HCT116 (cell line): Measurements from ENCODE around the gene BTBD9. TPM values are rescaled to one million over a fixed set of nuclear protein-coding genes. Genes with fewer than 3 reads are reported as not detected.

Experiments used
- ATAC-seq: fragments of 200-7000 bp; cut with Tn5 transposase; 2 replicates; pipeline ENCODE4 v1.9.1; 2020; ENCODE audit warnings: mild to moderate bottlenecking, moderate library complexity
- BruUV-seq: library from RNA; stranded (reverse); fragments of 400-500 nt; replicated peaks from 2 replicates; lab custom pipeline; 2021; lab: Mats Ljungman, UMichigan
- CTCF ChIA-PET: fragments of 300-600 bp; sonication (Branson Sonifier 250); formaldehyde crosslinking; loops from one replicate; lab custom pipeline; 2021; ENCODE audit warnings: antibody characterized with exemption; lab: Charles Lee
- POLR2A ChIA-PET: fragments of 300-600, 350-600 bp; sonication (Branson Sonifier 250); formaldehyde crosslinking; loops from one replicate; lab custom pipeline; 2021; ENCODE audit warnings: antibody characterized with exemption; lab: Charles Lee
- RAD21 ChIA-PET, 2 experiments: fragments of 300-600 bp; sonication (Branson Sonifier 250); formaldehyde crosslinking; loops; one replicate each; lab custom pipeline; 2023; ENCODE audit warnings: low total read pairs in 2 of 2; ENCODE audit not compliant: uncharacterized antibody in 2 of 2, unreplicated experiment in 2 of 2, low non-redundant PET in 1 of 2; lab: Charles Lee
- DNase-seq: peaks from one replicate; pipeline ENCODE4 v3.0.0-alpha.2; 2010; ENCODE audit warnings: low read depth, low spot score
- H2AFZ ChIP-seq: fragments of 200-600 bp; shearing (Covaris generic), sonication (generic); 2 replicates; pipeline ENCODE4 v1.6.1; 2017; ENCODE audit warnings: low read depth, mixed run types, mixed read lengths, antibody characterized with exemption, low read length; ENCODE audit not compliant: poor library complexity, severe bottlenecking
- H3K27ac ChIP-seq: 2 replicates; pipeline ENCODE4 v1.5.1; 2012; ENCODE audit warnings: low read depth, low read length
- H3K27me3 ChIP-seq: fragments of 200-600 bp; sonication (generic); 2 replicates; pipeline ENCODE4 v1.6.1; 2016; ENCODE audit warnings: mixed run types, low read length, mixed read lengths; ENCODE audit not compliant: insufficient read depth
- H3K36me3 ChIP-seq, 2 experiments: fragments of 200-500 bp in 1 of 2; fragments of 200-600 bp in 1 of 2; sonication (Bioruptor generic) in 1 of 2; sonication (generic) in 1 of 2; 2 replicates each; pipeline versions ENCODE4 v1.5.1 to v1.6.1; 2014 to 2016; ENCODE audit warnings: low read length in 2 of 2, inconsistent platforms in 1 of 2, mixed read lengths in 1 of 2, mixed run types in 1 of 2; ENCODE audit not compliant: insufficient read depth in 2 of 2, control insufficient read depth in 1 of 2
- H3K4me1 ChIP-seq, 2 experiments: fragments of 200-600 bp in 1 of 2; sonication (generic) in 1 of 2; 2 replicates each; pipeline versions ENCODE4 v1.5.1 to v1.6.1; 2012 to 2017; ENCODE audit warnings: low read length in 2 of 2, inconsistent platforms in 1 of 2, mild to moderate bottlenecking in 1 of 2, mixed read lengths in 1 of 2, mixed run types in 1 of 2, moderate library complexity in 1 of 2; ENCODE audit not compliant: insufficient read depth in 2 of 2, control insufficient read depth in 1 of 2
- H3K4me2 ChIP-seq: fragments of 200-600 bp; sonication (generic); 2 replicates; pipeline ENCODE4 v1.6.1; 2017; ENCODE audit warnings: mixed run types, low read length, mixed read lengths
- H3K4me3 ChIP-seq, 2 experiments: fragments of 200-600 bp in 1 of 2; sonication (generic) in 1 of 2; replicated peaks in 1 of 2; 2 replicates each; pipeline ENCODE4 v1.5.1; 2011 to 2016; ENCODE audit warnings: low read length in 2 of 2, control low read depth in 1 of 2, low read depth in 1 of 2, mild to moderate bottlenecking in 1 of 2, mixed read lengths in 1 of 2, mixed run types in 1 of 2
- H3K79me2 ChIP-seq: fragments of 200-600 bp; sonication (generic); 2 replicates; pipeline ENCODE4 v1.6.1; 2017; ENCODE audit warnings: mild to moderate bottlenecking, mixed run types, low read length, moderate library complexity, mixed read lengths; ENCODE audit not compliant: insufficient read depth
- H3K9ac ChIP-seq: fragments of 200-600 bp; sonication (generic); 2 replicates; pipeline ENCODE4 v1.6.1; 2016; ENCODE audit warnings: low read length, mixed read lengths
- H3K9me2 ChIP-seq: fragments of 200-600 bp; sonication (generic), shearing (Covaris generic); 2 replicates; pipeline ENCODE4 v1.6.1; 2017; ENCODE audit warnings: mixed run types, mild to moderate bottlenecking, moderate library complexity; ENCODE audit not compliant: insufficient read depth
- H3K9me3 ChIP-seq, 2 experiments: fragments of 200-500 bp in 1 of 2; fragments of 200-600 bp in 1 of 2; sonication (Bioruptor generic) in 1 of 2; sonication (generic) in 1 of 2; 2 replicates each; pipeline ENCODE4 v1.6.1; 2014 to 2017; ENCODE audit warnings: low read length in 2 of 2, mixed read lengths in 2 of 2, inconsistent platforms in 1 of 2, low read depth in 1 of 2, mild to moderate bottlenecking in 1 of 2, mixed run types in 1 of 2, moderate library complexity in 1 of 2; ENCODE audit not compliant: control insufficient read depth in 1 of 2, insufficient read depth in 1 of 2
- H4K20me1 ChIP-seq: fragments of 200-600 bp; sonication (generic), shearing (Covaris generic); 2 replicates; pipeline ENCODE4 v1.6.1; 2017; ENCODE audit warnings: mixed run types, mild to moderate bottlenecking, moderate library complexity; ENCODE audit not compliant: insufficient read depth
- ATF3 ChIP-seq: IDR thresholded peaks from 2 replicates; pipeline ENCODE4 v1.6.1; 2012
- CTCF ChIP-seq, 3 experiments: fragments of 200-600 bp in 1 of 3; sonication (generic) in 1 of 3; IDR thresholded peaks in 2 of 3; conservative IDR thresholded peaks in 1 of 3; 2 replicates each; pipeline ENCODE4 v1.5.1; 2012 to 2017; ENCODE audit warnings: low read depth in 2 of 3, low read length in 2 of 3, antibody characterized with exemption in 1 of 3, borderline replicate concordance in 1 of 3, control low read depth in 1 of 3, mild to moderate bottlenecking in 1 of 3, mixed read lengths in 1 of 3, mixed run types in 1 of 3, moderate library complexity in 1 of 3; ENCODE audit not compliant: insufficient read depth in 1 of 3
- ELF1 ChIP-seq: IDR thresholded peaks from 2 replicates; pipeline ENCODE4 v1.6.1; 2012; ENCODE audit warnings: low read depth, borderline replicate concordance
- FOSL1 ChIP-seq: IDR thresholded peaks from 2 replicates; pipeline ENCODE4 v1.6.1; 2012; ENCODE audit warnings: low read depth
- JUND ChIP-seq: IDR thresholded peaks from 2 replicates; pipeline ENCODE4 v1.6.1; 2012
- REST ChIP-seq: IDR thresholded peaks from 2 replicates; pipeline ENCODE4 v1.6.1; 2012; ENCODE audit warnings: low read depth
- YY1 ChIP-seq: IDR thresholded peaks from 2 replicates; pipeline ENCODE4 v1.6.1; 2011; ENCODE audit warnings: low read length, low read depth, moderate library complexity, mild to moderate bottlenecking; ENCODE audit not compliant: insufficient replicate concordance; ENCODE audit errors: extremely low read depth
- ZBTB33 ChIP-seq: IDR thresholded peaks from 2 replicates; pipeline ENCODE4 v1.6.1; 2011; ENCODE audit warnings: mild to moderate bottlenecking, low read length, moderate library complexity; ENCODE audit not compliant: insufficient replicate concordance; ENCODE audit errors: extremely low read depth
- ZNF274 ChIP-seq: fragments of 200-500 bp; sonication (Bioruptor generic); IDR thresholded peaks from 2 replicates; pipeline ENCODE4 v1.6.1; 2014; ENCODE audit warnings: mild to moderate bottlenecking, low read depth, low read length, inconsistent platforms
- intact Hi-C: fragments of 100-400 bp; cut with micrococcal nuclease; formaldehyde crosslinking; loops from 2 replicates; pipeline ENCODE4 v1.10.0; 2022
- total RNA-seq: library from RNA; stranded (reverse); gene quantifications from one replicate; pipeline ENCODE4 v1.2.1, GENCODE V29; 2021; ENCODE audit not compliant: unreplicated experiment

The BTBD9 gene
- total RNA-seq, 1 experiment from 2014 or later, result 10.9 TPM

GRCh38 chr6:38150021-38150420 lies 489.7 kb downstream of the BTBD9 start:
- Histone ChIP-seq H3K27me3 (no peaks in the 10 kb centered on the region), H3K4me1 (no peaks in the 10 kb centered on the region), H2AFZ (no peak overlapping the region)
- ChIA-PET RAD21 (no interaction called here), POLR2A (no interaction called here)
- ATAC-seq, result no peak
- no TSS peak for BruUV-seq
- DNase-seq, result no peak
- TF ChIP-seq FOSL1 (no peak), ZBTB33 (no peak), CTCF (IDR thresholded peaks at IDR 0.05 in 2 of 3, conservative IDR thresholded peaks at IDR 0.05 in 1 of 3; ENCODE audit: borderline replicate concordance in 1 of 3, insufficient read depth in 1 of 3, low read depth in 2 of 3, low read length in 2 of 3) (no peak), ELF1 (no peak), ATF3 (no peak), JUND (no peak), YY1 (no peak), REST (no peak), ZNF274 (no peak)
- TF ChIP-seq, all 23 proteins: peak for 0
- H3K36me3 ChIP-seq, result no peaks in the 10 kb centered on the region
- no peak overlapping the region for H3K27ac ChIP-seq
- no peak overlapping the region for H3K9ac ChIP-seq
- no peak overlapping the region for H3K4me3 ChIP-seq
- CTCF ChIA-PET, result no interaction called here
- intact Hi-C loops, result no loop called here
- no peaks in the 10 kb centered on the region for H3K79me2 ChIP-seq
- H4K20me1 ChIP-seq, result no peaks in the 10 kb centered on the region
- no peaks in the 10 kb centered on the region for H3K9me2 ChIP-seq
- no peak overlapping the region for H3K4me2 ChIP-seq
- no peaks in the 10 kb centered on the region for H3K9me3 ChIP-seq
